Activated T-cell treated with anti-CD3 and anti-CD28 coated beads for 48 hours (primary cell): ENCODE results near the gene FAM13A.
"Not testable (repeated sequence)": the region's sequence is repeated elsewhere in the genome, so short reads cannot be mapped to it uniquely, and the experiment has no call there.

Source experiments
- DNase-seq: peaks from one replicate; pipeline ENCODE4 v3.0.0-alpha.2; 2020; ENCODE audit warnings: low read depth

FAM13A gene

DNA sequence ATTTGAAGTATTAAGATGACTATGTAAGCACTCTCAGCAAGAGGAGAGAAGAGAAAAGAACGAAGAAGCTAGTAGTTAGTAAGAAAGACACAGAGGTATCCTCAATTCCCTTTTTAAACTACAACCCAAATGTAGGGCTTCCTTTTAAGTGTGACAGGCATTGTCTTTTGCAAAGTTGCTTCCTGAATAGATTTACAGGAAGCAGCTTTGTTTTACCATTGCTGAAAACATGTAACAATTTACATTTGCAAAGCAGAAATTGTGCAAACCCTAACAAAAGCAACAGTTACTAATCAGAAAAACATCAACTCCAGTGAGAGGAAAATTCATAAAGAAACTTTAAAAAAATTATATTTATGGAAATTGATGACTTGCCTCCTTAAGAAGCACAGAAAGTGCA is 96.4 kb downstream of the FAM13A start:
- DNase-seq, result no peak

DNA sequence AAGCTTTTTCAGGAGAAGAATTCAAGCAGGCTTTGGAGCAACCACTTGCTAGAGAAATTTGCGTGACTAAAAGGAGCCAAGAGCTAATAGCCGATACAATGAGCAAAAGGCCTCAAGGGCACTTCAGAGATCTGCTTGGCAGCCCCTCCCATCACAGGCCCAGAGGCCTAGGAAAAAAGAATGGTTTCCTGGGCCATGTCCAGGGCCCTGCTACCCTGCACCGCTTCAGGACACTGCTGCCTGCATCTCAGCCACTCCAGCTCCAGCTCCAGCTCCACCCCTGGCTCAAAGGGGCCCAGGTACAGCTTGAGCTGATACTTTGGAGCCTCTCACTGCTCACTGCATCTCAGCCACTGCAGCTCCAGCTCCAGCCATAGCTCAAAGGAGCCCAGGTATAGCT is 98.9 kb downstream of the FAM13A start:
- DNase-seq, result no peak

DNA sequence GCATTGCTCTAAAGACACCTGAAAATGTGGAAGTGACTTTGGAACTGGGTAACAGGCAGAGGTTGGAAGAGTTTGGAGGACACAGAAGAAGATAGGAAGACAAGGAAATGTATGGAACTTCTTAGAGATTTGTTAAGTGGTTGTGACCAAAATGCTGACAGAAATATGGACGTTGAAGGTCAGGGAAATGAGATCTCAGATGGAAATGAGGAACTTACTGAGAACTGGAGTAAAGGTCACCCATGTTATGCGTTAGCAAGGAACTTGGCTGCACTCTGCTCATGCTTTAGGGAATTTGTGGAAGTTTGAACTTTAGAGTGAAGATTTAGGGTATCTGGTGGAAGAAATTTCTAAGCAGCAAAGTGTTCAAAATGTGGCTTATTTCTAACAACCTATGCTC is 99.4 kb downstream of the FAM13A start:
- DNase-seq, result no peak

DNA sequence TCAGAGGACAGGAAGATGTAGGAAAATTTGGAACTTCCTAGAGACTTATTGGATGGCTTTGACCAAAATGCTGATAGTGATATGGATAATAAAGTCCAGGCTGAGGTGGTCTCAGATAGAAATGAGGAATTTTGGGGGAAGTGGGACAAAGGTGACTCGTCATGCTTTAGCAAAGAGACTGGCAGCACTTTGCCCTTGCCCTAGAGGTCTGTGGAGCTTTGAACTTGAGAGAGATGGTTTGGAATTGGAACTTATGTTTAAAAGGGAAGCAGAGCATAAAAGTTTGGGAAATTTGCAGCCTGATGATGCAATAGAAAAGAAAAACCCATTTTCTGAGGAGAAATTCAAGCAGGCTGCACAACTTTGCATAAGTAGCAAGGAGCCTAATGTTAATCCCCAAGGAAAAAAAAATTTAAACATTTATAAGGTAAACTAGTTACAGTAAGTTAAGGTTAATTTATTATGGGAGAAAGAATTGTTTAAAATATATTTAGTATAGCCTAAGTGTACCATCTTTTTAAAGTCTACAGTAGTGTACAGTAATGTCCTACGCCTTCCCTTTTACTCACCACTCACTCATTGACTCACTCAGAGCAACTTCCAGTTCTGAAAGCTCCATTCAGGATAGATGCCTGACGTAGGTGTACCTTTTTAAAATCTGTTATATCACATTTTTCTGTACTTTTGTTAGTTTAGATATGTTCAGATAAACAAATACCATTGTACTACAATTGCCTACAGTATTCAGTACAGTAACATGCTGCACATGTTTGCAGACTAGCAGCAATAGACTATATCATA is 101.2 kb downstream of the FAM13A start:
- DNase-seq, result no peak

DNA sequence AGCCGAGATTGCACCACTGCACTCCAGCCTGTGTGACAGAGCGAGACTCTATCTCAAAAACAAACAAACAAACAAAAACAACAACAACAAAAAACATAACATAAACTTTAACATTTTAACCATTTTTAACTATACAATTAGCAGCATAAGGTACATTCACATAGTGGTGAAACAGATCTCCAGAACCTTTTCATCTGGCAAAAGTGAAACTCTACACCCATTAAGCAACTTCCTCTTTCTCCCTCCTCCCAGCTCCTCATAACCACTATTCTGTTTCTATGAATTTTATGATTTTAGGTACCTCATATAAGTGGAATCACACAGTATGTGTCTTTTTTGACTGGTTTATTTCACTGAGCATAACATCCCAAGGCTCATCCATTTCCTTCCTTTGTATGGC is 103.6 kb downstream of the FAM13A start:
- no peak for DNase-seq

DNA sequence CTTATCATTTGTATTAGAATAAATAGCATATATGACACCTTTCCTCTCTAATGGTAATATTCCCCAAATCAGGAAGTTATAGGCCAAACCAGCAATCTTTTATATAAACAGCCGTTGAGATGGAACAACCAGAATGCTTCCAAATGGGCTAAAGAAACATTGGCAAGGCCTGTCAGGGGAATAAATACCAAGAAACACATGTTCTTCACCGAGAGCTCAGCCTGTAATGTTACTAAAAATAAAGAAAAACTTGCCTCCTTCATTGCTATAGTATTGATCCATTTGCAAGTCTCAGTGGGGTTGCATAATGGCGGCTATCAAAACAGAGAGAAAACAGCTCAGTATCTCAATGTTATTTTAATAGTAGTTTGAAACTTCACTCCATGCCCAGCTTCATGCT is 104.9 kb downstream of the FAM13A start:
- DNase-seq, result no peak

DNA sequence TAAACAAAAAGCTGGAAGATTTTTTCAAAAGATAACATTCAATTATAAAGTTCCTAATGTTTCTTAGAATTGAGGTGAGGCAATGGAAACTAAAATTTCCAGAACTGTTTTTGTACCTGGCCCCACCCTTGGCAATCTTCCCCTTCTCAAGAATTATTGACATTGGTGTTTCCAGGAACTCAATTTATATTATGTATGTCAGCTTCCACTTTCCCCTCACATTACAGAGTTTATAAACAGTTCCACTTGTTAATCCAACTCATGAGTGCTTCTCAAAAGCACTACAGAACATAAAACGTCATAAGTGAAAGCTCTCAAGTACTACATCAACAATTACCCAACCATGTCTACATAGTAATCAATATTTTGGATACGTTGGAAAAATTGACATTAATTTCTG is 107.4 kb downstream of the FAM13A start:
- no peak for DNase-seq

DNA sequence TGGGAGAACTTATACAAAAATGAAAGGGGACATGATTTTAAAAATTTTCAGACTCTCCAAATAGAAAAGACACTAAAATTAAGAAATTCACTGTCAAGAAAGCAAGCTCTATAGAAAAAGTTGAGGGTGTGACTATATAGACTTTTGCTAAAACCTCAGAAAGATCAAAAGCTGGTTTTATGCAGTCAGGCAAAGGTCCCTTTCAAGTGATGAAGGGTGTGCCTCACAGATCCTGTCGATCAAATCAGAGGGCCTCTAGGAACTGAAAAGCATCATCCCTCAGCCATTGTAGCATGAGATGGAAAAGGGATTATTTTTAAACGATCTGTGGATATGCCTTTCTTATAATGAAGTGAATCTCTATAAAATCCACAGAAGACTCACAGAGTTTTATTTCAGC is 116.5 kb downstream of the FAM13A start:
- DNase-seq, result no peak

DNA sequence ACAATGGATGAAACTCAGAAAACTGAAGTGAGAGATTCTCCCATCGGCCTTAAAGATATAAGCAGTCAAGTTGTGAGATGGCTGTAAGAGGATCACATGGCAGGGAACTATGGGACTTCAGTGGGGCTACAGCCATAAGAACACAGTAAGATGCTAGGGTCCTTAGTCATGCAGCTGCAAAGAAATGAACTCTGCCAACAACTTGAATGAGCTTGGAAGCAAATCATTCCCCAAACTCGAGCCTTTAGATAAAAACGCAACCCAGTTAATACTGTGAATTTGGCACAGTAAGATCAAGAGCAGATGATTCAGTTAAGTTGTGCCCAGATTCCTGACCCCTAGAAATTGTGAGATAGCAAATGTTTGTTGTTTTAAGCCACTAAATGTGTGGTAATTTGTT is 117.3 kb downstream of the FAM13A start:
- no peak for DNase-seq

DNA sequence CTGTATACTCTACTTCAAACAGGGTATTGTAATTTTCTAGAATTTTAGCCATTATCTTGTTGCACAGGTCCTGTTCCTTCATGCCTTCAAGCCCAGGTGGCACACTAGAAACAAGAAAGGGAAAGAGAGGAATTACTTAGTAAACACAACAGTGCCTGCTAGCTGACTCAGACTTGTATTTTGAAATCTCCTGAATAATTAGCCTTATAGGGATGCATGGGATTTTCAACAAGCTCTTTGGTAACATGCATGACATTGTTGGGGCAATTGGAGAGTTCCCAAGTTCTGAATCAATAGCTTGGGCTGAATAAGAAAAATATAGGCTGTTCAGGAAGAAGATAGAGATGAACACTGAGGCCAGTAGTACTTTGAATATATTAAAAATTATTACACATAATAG is 118.8 kb downstream of the FAM13A start:
- DNase-seq, result no peak

DNA sequence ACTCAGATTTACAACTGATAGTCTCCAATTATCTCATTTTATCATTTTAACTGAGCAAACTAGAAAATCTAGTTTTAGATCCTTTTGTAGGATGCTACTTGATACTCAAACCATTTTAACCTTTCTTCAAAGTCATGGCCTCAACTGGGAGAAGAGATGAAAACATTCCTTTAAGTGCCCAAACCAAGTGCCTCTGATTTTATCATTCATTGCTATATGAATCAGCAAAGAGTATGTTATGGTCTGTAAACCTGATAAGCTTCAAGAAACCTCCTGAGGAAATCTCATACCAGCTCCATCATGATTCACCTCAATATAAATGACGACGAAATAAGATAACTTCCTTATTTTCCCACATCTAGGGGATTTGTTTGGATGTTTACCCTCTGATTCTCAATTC is 119.9 kb downstream of the FAM13A start:
- no peak for DNase-seq

DNA sequence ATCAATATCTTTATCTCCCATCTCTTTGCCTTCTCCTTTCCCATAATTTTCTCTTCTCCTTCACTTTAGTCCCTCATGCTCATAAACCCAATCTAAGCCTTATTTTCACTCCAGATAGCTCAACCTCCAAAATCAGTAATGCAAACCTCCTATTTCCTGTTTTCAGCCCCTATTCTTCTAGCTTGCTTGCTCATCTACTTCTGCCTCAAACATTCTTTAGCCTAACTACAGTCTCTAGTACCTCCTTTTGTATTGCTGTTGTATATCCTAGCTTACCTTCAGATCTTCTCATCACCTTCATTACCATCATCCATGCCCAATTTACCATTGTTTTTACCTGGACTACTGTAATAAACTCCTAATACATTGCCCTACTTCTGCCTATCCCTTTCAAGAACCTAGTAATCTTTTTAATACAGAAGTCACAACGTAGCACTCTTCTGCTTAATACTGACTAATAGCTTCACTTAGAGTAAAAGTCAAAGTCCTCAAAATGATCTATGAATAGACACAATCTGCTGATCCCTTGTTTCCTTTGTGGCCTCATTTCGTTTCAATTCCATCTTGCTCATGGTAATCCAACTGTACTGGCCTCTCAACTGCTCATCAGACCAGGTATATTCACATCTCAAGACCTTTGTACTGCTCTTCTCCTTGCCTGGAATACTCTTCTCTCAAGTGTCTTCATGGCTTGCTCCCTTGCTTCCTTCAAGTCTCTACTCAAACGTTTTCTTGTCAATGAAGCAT is 123.4 kb downstream of the FAM13A start:
- DNase-seq, result no peak

DNA sequence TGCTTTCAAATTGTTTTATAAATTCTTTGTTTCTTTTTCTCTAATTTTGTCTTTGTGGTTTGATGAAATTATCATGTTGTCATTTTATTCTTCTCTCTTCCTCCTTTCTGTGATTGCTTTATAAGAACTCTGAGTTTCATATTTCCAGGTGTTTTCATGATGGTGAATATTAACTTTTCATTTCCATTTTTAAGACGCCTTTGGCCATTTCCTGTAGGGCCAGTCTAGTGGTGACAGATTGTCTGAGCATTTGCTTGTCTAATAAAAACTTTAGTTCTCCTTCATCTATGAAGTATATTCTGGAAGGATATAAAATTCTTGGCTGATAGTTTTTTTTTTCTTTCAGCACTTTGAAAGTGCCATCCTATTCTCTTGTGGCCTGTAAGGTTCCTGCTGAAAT is 128.1 kb downstream of the FAM13A start:
- DNase-seq, result no peak

DNA sequence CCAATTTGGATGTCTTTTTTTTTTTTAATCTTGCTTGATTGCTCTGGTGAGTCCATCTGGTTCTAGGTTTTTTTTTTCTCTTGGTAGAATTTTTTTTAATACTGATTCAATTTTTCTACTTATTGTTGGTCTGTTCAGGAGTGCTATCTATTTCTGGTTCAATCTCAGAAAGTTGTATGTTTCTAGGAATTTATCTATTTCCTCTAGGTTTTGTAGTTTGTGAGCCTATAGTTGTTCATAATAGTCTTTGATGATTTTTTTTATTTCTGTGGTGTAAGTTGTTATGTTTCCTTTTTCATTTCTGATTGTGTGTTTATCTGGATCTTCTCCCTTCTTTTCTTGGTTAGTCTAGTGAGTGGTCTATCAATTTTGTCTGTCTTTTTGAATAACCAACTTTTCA is 129.6 kb downstream of the FAM13A start:
- DNase-seq, result no peak

DNA sequence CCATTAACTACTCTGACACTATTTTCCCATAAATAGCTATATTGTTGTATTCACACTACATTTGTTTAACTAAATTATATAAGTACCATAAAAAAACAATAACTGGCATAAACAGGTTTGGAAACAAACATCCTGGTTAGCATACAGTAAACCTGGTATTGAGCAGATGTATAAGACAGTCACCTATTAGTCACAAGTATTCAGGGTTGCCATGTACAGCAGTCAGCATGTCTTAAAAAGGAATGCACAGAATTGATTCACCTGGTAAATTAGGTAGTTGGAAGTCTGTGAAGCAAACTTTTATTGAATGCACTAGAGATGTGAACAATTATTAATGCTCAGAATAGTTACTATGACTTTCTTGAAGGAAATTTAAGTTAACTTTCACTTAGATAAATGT is 137.9 kb downstream of the FAM13A start:
- DNase-seq, result no peak

DNA sequence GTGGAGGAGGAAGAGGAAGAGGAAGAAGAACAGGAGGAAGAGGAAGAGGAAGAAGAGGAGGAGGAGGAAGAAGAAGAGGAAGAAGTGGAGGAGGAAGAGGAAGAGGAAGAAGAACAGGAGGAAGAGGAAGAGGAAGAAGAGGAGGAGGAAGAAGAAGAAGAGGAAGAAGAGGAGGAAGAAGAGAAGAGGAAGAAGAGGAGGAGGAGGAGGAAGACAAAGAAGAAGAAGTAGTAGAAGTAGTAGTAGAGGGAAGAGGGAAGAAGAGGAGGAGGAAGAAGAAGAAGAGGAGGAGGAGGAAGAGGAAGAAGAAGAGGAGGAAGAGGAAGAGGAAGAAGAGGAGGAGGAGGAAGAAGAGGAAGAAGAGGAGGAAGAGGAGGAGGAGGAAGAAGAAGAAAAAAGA is 143.8 kb downstream of the FAM13A start:
- not testable (repeated sequence) for DNase-seq

DNA sequence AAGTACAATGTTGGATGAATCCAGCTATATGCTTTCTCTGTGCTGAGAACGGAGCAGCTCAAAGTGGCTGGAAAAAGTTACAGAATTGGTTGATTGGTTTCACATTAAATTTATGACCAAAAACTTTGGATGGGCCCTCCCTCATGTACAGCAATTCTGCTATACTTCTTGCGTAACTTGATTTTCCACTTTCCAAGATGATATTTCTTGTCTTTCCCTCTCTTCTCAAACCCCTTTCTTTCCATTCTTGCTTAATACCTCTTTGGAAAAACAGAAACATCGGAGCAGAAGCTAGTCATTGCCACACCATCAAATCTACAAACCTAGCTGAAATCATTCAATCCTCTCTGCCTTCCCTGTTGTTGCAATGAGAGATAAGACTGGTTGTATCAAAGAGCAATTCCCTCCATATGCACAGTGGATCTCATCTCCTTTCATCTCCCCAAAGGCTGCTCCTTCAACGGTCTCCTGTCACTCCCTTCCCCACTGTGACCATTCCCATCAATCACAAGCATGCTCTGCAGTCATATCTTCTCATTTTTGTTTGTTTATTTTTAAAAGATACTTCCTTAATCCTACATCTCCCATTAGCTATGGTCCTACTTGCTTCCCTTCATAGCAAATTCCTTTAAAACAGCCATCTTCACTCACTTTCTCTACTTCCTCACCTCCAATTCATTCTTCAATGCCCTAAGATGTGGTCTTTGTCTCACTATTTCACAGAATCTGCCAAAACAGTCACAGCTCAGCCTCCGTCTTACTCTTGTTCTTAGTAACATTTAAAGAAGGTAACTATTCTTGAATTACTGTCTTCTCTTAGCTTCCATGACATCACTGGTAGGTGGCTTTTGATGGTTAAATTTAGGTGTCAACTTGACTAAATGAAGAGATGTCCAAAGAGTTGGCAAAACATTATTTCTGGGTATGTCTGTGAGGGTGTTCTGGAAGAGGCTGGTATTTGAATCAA is 145.5 kb downstream of the FAM13A start:
- no peak for DNase-seq

DNA sequence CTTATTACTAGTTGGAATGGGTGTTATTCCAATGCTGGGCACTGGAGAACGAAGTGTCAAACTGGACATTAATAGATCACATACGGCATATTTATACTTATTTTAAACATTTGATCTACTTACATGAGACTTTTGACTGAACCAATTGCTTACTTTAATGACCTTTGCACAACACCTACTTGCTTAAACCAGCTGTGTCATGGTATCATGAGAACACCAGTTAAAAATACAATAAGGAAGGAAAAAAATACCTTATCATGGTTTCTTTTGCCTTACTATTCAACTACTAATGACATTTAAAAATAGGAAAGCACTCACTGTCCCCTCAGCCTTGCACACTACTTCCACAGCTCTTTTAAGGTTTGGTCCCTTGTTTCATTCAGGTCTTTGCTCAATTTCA is 146.9 kb downstream of the FAM13A start:
- DNase-seq, result no peak

DNA sequence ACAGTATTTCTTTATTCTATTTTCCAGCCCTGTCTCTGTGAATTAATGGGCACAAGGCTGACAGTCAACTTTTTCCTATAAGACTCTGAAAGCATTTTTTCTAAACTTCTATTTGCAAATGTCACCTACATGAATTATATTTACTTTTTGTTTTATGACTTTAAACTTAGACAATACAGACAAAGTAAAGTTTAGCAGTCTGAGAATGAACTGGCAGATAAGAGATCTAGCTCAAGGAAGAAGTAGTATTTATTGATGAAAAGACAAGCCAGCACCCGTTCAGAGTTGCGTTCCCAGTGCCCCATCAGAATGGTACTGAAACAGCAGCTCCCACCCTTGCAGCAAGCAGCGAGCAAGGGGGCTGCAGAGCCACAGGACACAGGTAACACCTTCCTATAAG is 148.5 kb downstream of the FAM13A start:
- DNase-seq, result no peak

DNA sequence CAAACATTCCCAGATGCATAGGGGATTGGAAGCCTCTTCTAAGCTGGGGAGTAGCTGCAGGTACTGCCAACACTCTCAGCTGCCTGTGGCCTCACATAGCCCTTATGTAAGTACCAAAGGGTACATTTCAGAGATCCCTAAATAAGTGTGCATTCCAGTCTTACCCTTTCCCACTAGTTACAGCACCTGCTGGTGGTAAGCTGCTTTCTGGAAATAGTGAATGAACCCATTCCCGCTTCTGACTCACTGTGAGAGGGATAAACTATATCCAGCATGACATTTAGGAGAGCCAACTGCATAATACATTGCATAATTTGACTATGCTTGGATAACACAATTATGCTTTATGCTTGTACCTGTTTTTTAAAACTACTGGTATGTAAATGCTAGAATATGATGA is 149.0 kb downstream of the FAM13A start:
- no peak for DNase-seq

DNA sequence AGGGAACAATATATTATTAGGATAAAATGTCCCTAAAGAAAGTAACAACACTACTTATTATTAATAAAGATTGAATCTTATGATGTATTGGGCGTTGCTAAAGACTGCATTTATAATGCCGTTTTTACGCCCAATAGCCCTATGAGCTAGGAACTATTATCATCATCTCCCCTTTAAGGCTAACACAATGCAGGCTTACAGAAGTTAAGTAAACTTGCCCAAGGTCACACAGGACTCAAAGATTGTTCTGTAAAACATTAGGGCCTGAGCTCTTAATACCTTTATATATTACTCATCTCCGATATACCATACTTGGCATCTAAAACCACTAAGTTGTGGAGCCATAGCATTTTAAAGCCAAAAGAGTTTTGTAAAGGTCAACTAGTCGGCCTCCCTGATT is 149.5 kb downstream of the FAM13A start:
- DNase-seq, result no peak

DNA sequence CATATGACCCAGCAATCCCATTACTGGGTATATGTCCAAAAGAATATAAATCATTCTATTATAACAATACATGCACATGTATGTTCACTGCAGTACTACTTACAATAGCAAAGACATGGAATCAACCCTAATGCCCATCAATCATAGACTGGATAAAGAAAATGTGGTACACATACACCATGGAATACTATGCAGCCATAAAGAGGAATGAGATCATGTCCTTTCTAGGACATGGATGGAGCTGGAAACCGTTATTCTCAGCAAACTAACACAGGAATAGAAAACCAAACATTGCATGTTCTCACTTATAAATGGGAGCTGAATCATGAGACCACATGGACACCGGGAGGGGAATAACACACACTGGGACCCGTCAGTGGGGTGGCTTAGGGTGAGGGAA is 152.7 kb downstream of the FAM13A start:
- not testable (repeated sequence) for DNase-seq

DNA sequence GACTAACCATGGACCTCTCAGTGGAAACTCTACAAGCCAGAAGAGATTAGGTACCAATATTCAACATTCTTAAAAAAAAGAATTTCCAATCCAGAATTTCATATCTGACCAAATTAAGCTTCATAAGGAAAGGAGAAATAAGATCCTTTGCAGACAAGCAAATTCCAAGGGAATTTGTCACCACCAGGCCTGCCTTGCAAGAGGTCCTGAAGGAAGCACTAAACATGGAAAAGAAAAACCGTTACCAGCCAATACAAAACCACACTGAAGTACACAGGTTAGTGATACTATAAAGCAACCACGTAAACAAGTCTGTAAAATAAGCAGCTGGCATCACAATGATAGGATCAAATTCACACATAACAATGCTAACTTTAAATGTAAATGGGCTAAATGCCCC is 156.6 kb downstream of the FAM13A start:
- DNase-seq, result no peak
